Measurements from ENCODE around the gene AFP. TPM values are rescaled to one million over a fixed set of nuclear protein-coding genes. Genes with fewer than 3 reads are reported as not detected.

Gene AFP
- total RNA-seq, 2 experiments from 2014 or later = not detected

DNA sequence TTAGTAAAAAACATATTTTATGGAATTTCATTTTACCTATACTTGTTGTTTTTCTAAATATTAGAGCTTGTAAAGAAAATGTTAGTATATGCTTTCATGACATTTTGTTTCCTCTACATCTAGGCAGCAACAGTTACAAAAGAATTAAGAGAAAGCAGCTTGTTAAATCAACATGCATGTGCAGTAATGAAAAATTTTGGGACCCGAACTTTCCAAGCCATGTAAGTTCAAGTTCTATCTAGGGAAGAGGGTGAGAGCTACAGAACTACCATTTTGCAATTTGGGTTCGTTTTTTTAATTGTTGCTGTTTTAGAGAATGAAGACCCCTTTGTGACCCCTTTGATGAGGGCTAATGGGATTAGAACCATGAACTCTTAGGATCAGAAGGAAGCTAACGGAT is 7.2 kb downstream of the AFP start:
- H3K4me1 ChIP-seq (ENCODE audit: insufficient read depth, low read length, poor library complexity, severe bottlenecking) = no peaks in the 10 kb centered on the region
- H3K4me2 ChIP-seq (ENCODE audit: low read length) = no peak overlapping the region
- H3K9me3 ChIP-seq (ENCODE audit: low read length) = no peaks in the 10 kb centered on the region
- no peaks in the 10 kb centered on the region for H4K20me1 ChIP-seq (ENCODE audit: insufficient read depth, low read length)
- CTCF ChIA-PET (ENCODE audit: unreplicated experiment) = interaction anchor here (1.1 kb wide), 1 partner anchor 102 kb away, joined by 3 read pairs; no protein-coding TSS in a partner anchor
- BruUV-seq (replicated peaks) = no TSS peak
- no peaks in the 10 kb centered on the region for H3K9me2 ChIP-seq (ENCODE audit: insufficient read depth, low read length)
- no peak for TF ChIP-seq EZH2phosphoT487 (IDR thresholded peaks at IDR 0.05; ENCODE audit: borderline replicate concordance, low read depth, low read length)
- TF ChIP-seq, protein P1, sequence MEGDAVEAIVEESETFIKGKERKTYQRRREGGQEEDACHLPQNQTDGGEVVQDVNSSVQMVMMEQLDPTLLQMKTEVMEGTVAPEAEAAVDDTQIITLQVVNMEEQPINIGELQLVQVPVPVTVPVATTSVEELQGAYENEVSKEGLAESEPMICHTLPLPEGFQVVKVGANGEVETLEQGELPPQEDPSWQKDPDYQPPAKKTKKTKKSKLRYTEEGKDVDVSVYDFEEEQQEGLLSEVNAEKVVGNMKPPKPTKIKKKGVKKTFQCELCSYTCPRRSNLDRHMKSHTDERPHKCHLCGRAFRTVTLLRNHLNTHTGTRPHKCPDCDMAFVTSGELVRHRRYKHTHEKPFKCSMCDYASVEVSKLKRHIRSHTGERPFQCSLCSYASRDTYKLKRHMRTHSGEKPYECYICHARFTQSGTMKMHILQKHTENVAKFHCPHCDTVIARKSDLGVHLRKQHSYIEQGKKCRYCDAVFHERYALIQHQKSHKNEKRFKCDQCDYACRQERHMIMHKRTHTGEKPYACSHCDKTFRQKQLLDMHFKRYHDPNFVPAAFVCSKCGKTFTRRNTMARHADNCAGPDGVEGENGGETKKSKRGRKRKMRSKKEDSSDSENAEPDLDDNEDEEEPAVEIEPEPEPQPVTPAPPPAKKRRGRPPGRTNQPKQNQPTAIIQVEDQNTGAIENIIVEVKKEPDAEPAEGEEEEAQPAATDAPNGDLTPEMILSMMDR (conservative IDR thresholded peaks at IDR 0.05; ENCODE audit: low read length) = no peak
- intact Hi-C loops (cut with micrococcal nuclease; ENCODE audit: unreplicated experiment) = loop anchor here (10.0 kb wide), 1 partner anchor 128 kb away; no protein-coding TSS in a partner anchor
- H3K36me3 ChIP-seq (ENCODE audit: insufficient read depth, low read length) = no peaks in the 10 kb centered on the region
- DNase-seq (ENCODE audit: low spot score) = no peak
- H3K4me3 ChIP-seq (ENCODE audit: low read depth, low read length, poor library complexity, severe bottlenecking) = no peak overlapping the region
- H2AFZ ChIP-seq (ENCODE audit: low read length) = no peak overlapping the region
- no peaks in the 10 kb centered on the region for H3K79me2 ChIP-seq (ENCODE audit: insufficient read depth, low read depth, low read length)
- POLR2A ChIA-PET = interaction anchor here (0.5 kb wide), 1 partner anchor 124 kb away, joined by 3 read pairs; no protein-coding TSS in a partner anchor
- no peak overlapping the region for H3K27ac ChIP-seq (ENCODE audit: low read depth, low read length, poor library complexity, severe bottlenecking)

DNA sequence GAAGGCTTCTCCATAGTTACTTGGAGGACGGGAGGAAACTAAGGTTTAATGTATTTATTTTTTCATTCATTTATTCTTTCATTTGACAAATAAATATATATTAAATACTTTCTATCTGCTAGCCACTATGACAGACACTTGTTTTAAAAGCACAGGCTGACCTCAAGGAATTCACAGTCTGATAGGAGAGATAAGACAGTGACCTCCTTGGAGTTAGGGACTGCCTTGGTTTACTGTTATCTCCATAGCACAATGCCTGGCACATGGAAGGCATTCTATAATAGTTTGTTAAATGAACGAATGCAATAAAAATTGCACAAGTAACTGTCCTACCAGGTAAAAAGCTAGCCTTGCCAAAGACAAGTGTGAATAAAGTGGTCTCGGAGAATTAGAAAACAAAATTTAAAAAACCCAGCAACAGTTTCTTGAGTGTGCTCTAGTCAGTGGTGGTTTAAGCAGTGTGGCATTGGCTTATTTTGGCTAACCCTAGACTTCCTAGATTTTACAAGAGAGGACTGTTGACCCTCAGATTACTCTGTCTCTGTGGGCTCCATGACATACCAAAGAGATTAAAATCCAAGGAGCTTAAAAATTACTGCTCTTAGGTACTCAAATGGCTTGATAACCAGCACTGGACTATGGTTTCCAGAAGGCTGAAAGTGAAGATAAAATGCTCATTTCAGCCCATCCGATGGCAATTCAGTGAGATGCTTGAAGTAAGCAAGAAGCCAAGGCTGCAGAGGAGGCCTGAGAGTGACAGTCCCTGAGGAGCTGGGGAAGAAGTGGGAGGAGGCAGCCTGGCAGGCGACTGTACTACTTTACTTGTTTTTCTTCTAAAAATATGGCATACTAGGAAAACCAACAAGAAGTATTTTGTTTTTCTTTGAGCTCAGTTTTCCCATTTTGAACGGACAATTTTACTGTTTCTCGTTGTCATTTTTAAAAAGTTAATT is 9.6 kb downstream of the AFP start:
- H3K4me1 ChIP-seq (ENCODE audit: insufficient read depth, low read length, poor library complexity, severe bottlenecking) = no peaks in the 10 kb centered on the region
- no peak overlapping the region for H3K4me2 ChIP-seq (ENCODE audit: low read length)
- H3K36me3 ChIP-seq (ENCODE audit: insufficient read depth, low read length) = no peaks in the 10 kb centered on the region
- no peaks in the 10 kb centered on the region for H3K9me3 ChIP-seq (ENCODE audit: low read length)
- H4K20me1 ChIP-seq (ENCODE audit: insufficient read depth, low read length) = no peaks in the 10 kb centered on the region
- intact Hi-C loops (cut with micrococcal nuclease; ENCODE audit: unreplicated experiment) = loop anchor here (5.0 to 10.0 kb wide), 2 partner anchors 131 to 222 kb away; no protein-coding TSS in a partner anchor
- CTCF ChIA-PET (ENCODE audit: unreplicated experiment) = interaction anchor here (0.8 kb wide), 1 partner anchor 54 kb away, joined by 3 read pairs; no protein-coding TSS in a partner anchor
- no peak overlapping the region for H2AFZ ChIP-seq (ENCODE audit: low read length)
- H3K4me3 ChIP-seq (ENCODE audit: low read depth, low read length, poor library complexity, severe bottlenecking) = no peak overlapping the region
- no peaks in the 10 kb centered on the region for H3K79me2 ChIP-seq (ENCODE audit: insufficient read depth, low read depth, low read length)
- POLR2A ChIA-PET = interaction anchor here (0.5 kb wide), 1 partner anchor 161 kb away, joined by 3 read pairs; no protein-coding TSS in a partner anchor
- TF ChIP-seq, protein P1 (conservative IDR thresholded peaks at IDR 0.05; ENCODE audit: low read length) = no peak
- TF ChIP-seq EZH2phosphoT487 (IDR thresholded peaks at IDR 0.05; ENCODE audit: borderline replicate concordance, low read depth, low read length) = no peak
- H3K9me2 ChIP-seq (ENCODE audit: insufficient read depth, low read length) = no peaks in the 10 kb centered on the region
- BruUV-seq (replicated peaks) = no TSS peak
- no peak overlapping the region for H3K27ac ChIP-seq (ENCODE audit: low read depth, low read length, poor library complexity, severe bottlenecking)
- DNase-seq (ENCODE audit: low spot score) = no peak

Measured in OCI-LY7 (cell line).